Activated T-cell treated with anti-CD3 and anti-CD28 coated beads for 1 hour (primary cell): ENCODE data around the gene SYNM.

Experiments used
- DNase-seq: peaks from one replicate; pipeline ENCODE4 v3.0.0-alpha.2; 2020; ENCODE audit warnings: low read depth

SYNM gene

GRCh38 chr15:99168601-99169580 is 64.0 kb downstream of the SYNM start:
- DNase-seq, result no peak

GRCh38 chr15:99169769-99170311 is 65.0 kb downstream of the SYNM start:
- no peak for DNase-seq

GRCh38 chr15:99170476-99171065 is 65.7 kb downstream of the SYNM start:
- no peak for DNase-seq

- DNase-seq, result no peak
Measured at GRCh38 chr15:99172171-99172570, 67.3 kb downstream of the SYNM start.

GRCh38 chr15:99172989-99173388 is 68.1 kb downstream of the SYNM start:
- no peak for DNase-seq

GRCh38 chr15:99174567-99175395 is 69.9 kb downstream of the SYNM start:
- no peak for DNase-seq

- no peak for DNase-seq
Measured at GRCh38 chr15:99176757-99177156, 71.9 kb downstream of the SYNM start.

GRCh38 chr15:99177679-99178078 is 72.8 kb downstream of the SYNM start:
- DNase-seq, result no peak

- no peak for DNase-seq
Measured at GRCh38 chr15:99180086-99180963, 75.4 kb downstream of the SYNM start.

- no peak for DNase-seq
Measured at GRCh38 chr15:99180964-99181306, 76.1 kb downstream of the SYNM start.

- no peak for DNase-seq
Measured at GRCh38 chr15:99181545-99181971, 76.7 kb downstream of the SYNM start.

- no peak for DNase-seq
Measured at GRCh38 chr15:99182791-99183190, 77.9 kb downstream of the SYNM start.
